ENCODE data around the gene PRDM5. TPM values are rescaled to one million over a fixed set of nuclear protein-coding genes. Genes with fewer than 3 reads are reported as not detected.
"Not testable (repeated sequence)": the region's sequence is repeated elsewhere in the genome, so short reads cannot be mapped to it uniquely, and the experiment has no call there.

PRDM5 gene
- total RNA-seq, 2 experiments from 2014 or later = 0.23 TPM; not detected in 1

DNA sequence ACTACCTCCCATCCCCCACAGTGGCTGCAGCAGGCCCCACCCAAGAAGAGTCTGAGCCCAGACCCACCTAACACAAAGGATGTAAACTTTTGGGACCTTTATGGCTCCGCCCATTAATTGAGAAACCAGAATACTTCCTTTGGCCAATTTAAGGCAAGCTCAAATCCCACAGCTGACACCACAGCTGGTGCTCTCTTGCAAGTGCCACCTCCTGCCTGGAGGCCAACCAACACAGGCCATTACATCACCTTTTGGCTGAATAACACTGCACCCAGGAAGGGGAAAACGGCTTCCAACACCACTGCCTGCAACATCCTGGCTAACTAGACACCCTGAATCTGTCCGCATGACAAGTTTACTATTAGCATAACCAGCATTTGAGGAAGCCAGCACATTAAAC lies 248.8 kb downstream of the PRDM5 start:
- peaks cover 7% of the 10 kb centered on the region for H3K27me3 Mint-ChIP-seq
- DNase-seq = no peak
- H3K27ac Mint-ChIP-seq = no peak overlapping the region
- CTCF ChIA-PET = no interaction called here
- POLR2A ChIA-PET = no interaction called here
- no peak overlapping the region for H3K4me3 Mint-ChIP-seq
- no peaks in the 10 kb centered on the region for H3K4me1 Mint-ChIP-seq
- H3K36me3 Mint-ChIP-seq (ENCODE audit: low read depth) = no peaks in the 10 kb centered on the region
- peaks cover 3% of the 10 kb centered on the region for H3K9me3 Mint-ChIP-seq

DNA sequence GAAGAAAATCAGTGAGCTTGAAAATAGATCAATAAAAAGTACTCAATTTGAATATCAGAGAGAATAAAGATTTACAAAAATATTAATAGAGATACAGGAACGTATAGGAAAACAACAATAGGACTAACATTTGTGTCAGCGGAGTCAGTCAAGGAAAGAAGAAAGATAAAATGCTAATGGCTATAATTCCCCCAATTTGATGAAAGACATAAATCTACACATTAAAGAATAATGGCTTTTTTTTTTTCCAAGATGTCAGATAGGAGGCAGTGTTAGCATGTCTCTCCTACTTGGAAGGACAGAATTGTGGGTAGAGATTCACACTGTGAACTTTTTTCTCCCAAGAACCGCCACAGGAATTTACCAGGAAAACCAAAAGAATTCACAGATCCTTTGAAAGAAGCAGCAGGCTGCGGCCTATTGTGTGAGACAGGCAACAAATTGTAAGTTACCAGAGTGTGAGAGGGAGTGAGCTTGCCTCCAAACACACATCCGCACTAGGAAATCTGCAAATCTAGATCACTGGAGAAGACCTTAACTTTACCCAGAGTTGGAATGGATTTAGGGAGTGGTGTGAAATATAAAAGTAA lies 249.9 kb downstream of the PRDM5 start:
- POLR2A ChIA-PET = no interaction called here

DNA sequence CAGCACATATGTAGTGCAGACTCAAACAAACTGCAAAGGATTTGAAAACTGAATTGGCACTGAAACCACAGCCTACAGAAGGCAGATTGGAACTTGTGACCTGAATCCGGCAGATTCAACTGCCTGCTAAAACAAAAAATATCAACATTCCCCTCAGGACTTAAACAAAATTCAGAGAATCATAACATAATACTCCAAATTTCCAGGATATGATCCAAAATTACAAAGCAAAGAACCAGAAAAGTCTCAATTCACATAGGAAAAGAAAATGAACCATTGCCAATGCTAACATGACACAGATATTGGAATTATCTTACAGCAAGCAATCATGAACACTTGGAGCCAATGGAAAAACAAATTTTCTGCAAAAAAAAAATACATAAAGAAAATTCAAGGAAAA lies 250.4 kb downstream of the PRDM5 start:
- ChIA-PET CTCF (no interaction called here), POLR2A (no interaction called here)
- H3K27ac Mint-ChIP-seq = no peak overlapping the region
- no peak for DNase-seq
- H3K9me3 Mint-ChIP-seq = peaks cover 3% of the 10 kb centered on the region
- no peaks in the 10 kb centered on the region for H3K36me3 Mint-ChIP-seq (ENCODE audit: low read depth)
- H3K4me1 Mint-ChIP-seq = no peaks in the 10 kb centered on the region
- no peak overlapping the region for H3K4me3 Mint-ChIP-seq
- H3K27me3 Mint-ChIP-seq = peaks cover 3% of the 10 kb centered on the region

More for the DNA sequence above, 249.9 kb downstream of the PRDM5 start:
- Mint-ChIP-seq H3K9me3 (peaks cover 3% of the 10 kb centered on the region), H3K27ac (no peak overlapping the region), H3K27me3 (peaks cover 7% of the 10 kb centered on the region), H3K4me3 (no peak overlapping the region), H3K36me3 (ENCODE audit: low read depth) (no peaks in the 10 kb centered on the region), H3K4me1 (no peaks in the 10 kb centered on the region)
- CTCF ChIA-PET = no interaction called here
- DNase-seq = no peak

DNA sequence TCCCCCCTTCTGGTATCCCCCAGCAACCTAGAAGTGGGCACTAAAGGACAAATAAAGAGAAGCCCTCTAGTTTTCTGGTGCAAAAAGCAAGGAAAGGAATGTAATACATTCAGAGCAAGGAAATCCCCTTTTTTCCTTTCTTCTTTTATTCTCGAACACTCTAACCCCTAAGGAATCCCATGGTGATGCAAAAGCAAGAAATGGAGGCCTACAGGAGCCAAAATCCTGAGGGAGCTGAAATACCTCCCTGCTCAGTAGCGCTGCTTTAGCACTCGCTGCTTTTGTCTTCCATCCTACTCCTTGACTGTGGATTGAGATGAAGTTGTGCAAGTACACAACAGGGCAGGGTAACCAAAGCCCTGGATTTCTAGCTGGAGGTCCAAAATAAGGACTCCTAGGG lies 251.0 kb downstream of the PRDM5 start:
- no peak for DNase-seq
- H3K36me3 Mint-ChIP-seq (ENCODE audit: low read depth) = no peaks in the 10 kb centered on the region
- no peaks in the 10 kb centered on the region for H3K4me1 Mint-ChIP-seq

DNA sequence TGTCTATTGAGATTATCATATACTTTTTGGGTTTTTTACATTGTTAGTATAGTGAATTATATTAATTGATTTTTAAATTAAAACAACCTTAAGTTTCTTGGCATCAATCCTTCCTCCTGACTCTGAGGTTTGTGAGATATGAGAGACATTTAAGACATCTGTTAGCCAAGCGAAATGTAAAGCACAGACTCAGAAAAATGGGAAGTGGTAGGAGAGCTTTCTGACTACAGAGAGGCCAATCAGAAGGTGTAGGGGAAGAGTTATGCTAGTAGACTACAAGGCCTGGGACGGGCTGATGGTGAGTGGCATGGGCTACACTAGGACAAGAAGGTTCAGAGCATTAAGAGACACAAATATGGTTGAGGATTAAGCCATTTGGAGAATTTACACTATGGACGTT lies 255.4 kb downstream of the PRDM5 start:
- H3K4me3 Mint-ChIP-seq = no peak overlapping the region
- ChIA-PET CTCF (no interaction called here), POLR2A (no interaction called here)
- no peaks in the 10 kb centered on the region for H3K4me1 Mint-ChIP-seq
- no peak for DNase-seq
- peaks cover 3% of the 10 kb centered on the region for H3K9me3 Mint-ChIP-seq
- H3K27me3 Mint-ChIP-seq = no peaks in the 10 kb centered on the region
- H3K36me3 Mint-ChIP-seq (ENCODE audit: low read depth) = no peaks in the 10 kb centered on the region
- H3K27ac Mint-ChIP-seq = no peak overlapping the region

More for the DNA sequence above, 251.0 kb downstream of the PRDM5 start:
- Mint-ChIP-seq H3K9me3 (peaks cover 3% of the 10 kb centered on the region), H3K4me3 (no peak overlapping the region), H3K27me3 (peaks cover 2% of the 10 kb centered on the region), H3K27ac (no peak overlapping the region)
- ChIA-PET POLR2A (no interaction called here), CTCF (no interaction called here)

DNA sequence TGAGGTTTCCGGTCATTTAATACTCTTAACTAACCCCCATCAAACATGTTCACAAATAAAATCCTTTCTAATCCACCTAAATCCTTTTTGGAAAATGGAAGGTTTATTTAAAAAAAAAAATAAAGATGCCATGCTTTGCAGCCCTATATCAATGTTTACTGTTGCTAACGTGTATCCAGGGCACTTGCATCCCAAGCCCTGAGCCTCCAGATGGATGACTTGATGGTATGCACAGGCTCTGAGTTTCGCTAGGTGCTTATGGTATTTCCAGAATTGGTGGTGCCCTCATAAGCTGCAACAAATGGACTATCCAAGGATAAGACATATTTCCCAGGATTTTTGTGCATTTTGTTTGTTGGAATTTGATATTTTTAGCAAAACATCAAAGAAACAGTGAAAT lies 257.7 kb downstream of the PRDM5 start:
- Mint-ChIP-seq H3K27me3 (no peaks in the 10 kb centered on the region), H3K9me3 (no peaks in the 10 kb centered on the region), H3K27ac (no peak overlapping the region), H3K4me3 (no peak overlapping the region), H3K4me1 (no peaks in the 10 kb centered on the region), H3K36me3 (ENCODE audit: low read depth) (no peaks in the 10 kb centered on the region)
- ChIA-PET POLR2A (no interaction called here), CTCF (no interaction called here)
- no peak for DNase-seq

DNA sequence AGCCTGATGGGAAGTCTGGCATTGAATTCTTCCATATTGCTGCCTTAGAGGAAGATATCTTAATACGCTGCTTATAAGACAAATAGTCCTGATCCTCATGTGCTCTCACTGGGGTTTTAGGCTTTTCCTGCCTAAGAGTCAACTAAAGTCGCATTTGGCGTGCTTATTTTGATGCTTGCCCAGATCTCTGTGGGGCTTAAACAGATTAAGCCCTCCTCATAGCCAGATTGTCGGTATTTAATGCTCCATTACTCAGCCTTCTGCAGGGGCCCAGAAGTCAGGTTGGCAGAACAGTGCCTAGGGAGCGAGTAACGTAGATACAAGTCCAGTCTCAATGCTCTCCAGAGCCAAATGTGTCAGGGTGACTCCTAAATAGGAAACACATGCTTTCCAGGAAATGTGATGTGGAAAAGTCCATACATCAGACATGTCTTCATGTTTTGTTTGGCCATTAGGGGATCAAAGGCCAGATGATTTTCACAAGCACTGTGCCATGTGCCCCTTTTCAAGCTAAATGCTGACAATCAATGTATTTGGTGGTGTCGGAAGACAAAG lies 262.8 kb downstream of the PRDM5 start:
- Mint-ChIP-seq H3K9me3 (no peaks in the 10 kb centered on the region), H3K36me3 (ENCODE audit: low read depth) (no peaks in the 10 kb centered on the region), H3K27me3 (no peaks in the 10 kb centered on the region), H3K4me3 (no peak overlapping the region), H3K4me1 (no peaks in the 10 kb centered on the region), H3K27ac (no peak overlapping the region)
- DNase-seq = no peak
- ChIA-PET POLR2A (no interaction called here), CTCF (no interaction called here)

DNA sequence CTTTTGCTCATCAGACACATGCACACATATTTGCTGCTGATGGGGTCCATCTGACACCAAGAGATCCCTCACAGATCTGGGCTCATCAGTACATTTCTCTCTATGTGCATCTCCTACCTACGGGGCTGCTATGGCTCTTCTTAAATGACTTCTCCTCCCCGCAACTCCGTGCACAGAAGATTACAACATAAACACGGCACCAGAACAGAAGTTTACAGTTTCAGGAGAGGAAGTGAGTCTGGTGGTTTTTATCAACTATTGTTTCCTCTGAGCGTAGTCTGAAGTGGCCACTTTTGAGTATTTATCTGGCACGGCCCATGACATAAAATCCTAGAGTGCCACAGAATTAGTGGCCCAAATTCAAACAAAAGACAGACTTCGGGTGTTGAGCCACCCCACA lies 263.8 kb downstream of the PRDM5 start:
- H3K27me3 Mint-ChIP-seq = no peaks in the 10 kb centered on the region
- no peaks in the 10 kb centered on the region for H3K4me1 Mint-ChIP-seq
- H3K36me3 Mint-ChIP-seq (ENCODE audit: low read depth) = no peaks in the 10 kb centered on the region
- no peaks in the 10 kb centered on the region for H3K9me3 Mint-ChIP-seq
- H3K27ac Mint-ChIP-seq = no peak overlapping the region
- ChIA-PET POLR2A (no interaction called here), CTCF (no interaction called here)
- DNase-seq = no peak
- H3K4me3 Mint-ChIP-seq = no peak overlapping the region

DNA sequence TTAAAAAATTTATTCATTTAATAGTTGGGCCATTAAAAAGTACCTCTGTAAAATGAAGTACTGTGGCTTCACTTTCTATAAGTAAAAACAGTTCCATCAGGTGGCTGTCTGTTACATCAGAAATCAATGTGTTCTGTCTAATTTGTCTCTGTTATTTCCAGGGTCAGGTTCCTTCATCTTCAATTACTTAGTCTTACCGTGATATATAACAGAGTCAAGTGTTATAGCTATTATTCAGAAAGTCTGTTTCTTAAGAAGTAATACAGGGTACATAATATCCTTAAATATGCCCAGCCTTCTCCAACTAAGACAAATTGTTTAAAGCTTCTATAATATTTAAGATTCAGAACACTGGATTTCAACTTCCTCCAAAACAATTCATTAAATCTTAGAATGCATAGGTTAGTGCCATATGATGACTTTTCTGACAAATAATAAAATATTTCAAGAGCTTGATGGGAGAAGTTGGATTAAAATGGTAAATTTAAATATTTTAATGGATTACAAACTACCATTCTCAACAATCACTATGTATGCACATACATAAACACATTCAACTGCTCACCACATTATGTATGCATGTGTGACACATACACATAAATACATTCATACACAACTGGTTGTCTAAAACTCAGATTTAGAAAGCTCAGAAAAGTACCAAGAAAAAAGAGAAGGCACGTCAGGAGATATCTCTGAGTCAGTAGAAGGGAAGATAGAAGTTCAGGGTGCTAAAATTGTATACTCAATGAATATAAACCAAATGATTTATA lies 268.5 kb downstream of the PRDM5 start:
- no peaks in the 10 kb centered on the region for H3K27me3 Mint-ChIP-seq
- POLR2A ChIA-PET = no interaction called here
- no peak overlapping the region for H3K4me3 Mint-ChIP-seq
- H3K36me3 Mint-ChIP-seq (ENCODE audit: low read depth) = no peaks in the 10 kb centered on the region
- no peak for DNase-seq
- H3K27ac Mint-ChIP-seq = no peak overlapping the region
- H3K9me3 Mint-ChIP-seq = peaks cover 2% of the 10 kb centered on the region
- CTCF ChIA-PET = no interaction called here
- H3K4me1 Mint-ChIP-seq = no peaks in the 10 kb centered on the region

DNA sequence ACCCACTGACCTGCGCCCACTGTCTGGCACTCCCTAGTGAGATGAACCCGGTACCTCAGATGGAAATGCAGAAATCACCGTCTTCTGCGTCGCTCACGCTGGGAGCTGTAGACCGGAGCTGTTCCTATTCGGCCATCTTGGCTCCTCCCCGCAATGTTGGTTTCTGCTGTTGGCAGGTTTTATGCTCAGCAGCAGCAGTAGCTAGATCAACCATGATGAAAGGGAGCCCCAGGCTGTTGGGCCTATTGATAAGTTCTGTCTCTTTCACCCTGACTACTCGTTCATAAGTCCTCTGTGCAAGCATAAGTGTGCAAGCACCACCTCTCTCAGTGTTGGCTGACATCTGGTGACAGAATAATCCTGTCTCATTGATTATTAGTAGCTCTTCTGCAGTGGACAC lies 274.2 kb downstream of the PRDM5 start:
- H3K4me1 Mint-ChIP-seq; DNase-seq; H3K27ac Mint-ChIP-seq; POLR2A ChIA-PET; H3K36me3 Mint-ChIP-seq (ENCODE audit: low read depth); H3K9me3 Mint-ChIP-seq; H3K4me3 Mint-ChIP-seq; CTCF ChIA-PET; H3K27me3 Mint-ChIP-seq: not testable (repeated sequence)

Other genes starting within 250 kb of the PRDM5 start
- gene NDNF, start 149.8 kb upstream of the PRDM5 start, total RNA-seq = under 1 TPM in 1 of 2 experiments, not detected in 1; 0.28 TPM
- gene TNIP3, start 241.6 kb upstream of the PRDM5 start, total RNA-seq = 1 to 10 TPM; 1.2 to 1.6 TPM

Measured in activated CD4-positive, alpha-beta memory T cell treated with anti-CD3 and anti-CD28 coated beads, Interleukin-2, amount 10 ng/mL, durations not matched to agents 7 days and 5 days (primary cell).